NOMO-1 (cell line): ENCODE data around the gene OLIG1.

Experiments
- DNase-seq, 2 experiments: peaks; one replicate each; lab custom pipeline; 2025; ENCODE audit not compliant: unreplicated experiment in 2 of 2; lab: John Stamatoyannopoulos, UW

Gene OLIG1

DNA sequence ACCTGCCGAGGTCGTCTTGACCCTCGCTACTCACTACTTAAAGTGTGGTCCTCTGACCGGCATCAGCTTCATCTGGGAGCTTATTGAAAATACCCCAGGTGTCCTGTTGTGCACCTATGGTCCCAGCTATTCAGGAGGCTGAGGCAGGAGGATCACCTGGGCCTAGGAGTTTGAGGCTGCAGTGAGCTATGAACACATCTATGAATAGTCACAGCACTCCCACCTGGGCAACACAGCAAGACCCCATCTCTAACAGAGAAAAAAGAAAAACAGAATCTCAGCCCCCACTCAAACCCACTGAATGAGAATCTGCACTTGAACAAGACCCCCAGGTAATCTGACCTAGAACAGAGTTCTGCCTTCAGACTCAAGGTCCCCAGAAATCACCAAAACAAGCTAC lies 8.7 kb upstream of the OLIG1 start:
- DNase-seq: no peak

- peak in 1 of 2 experiments; percentile 17 for DNase-seq
Measured at GRCh38 chr21:33063375-33063883, 6.5 kb upstream of the OLIG1 start.

GRCh38 chr21:33063907-33064622 lies 5.9 kb upstream of the OLIG1 start:
- DNase-seq: no peak

GRCh38 chr21:33064623-33065390 lies 5.1 kb upstream of the OLIG1 start:
- no peak for DNase-seq

GRCh38 chr21:33067043-33067442 lies 2.9 kb upstream of the OLIG1 start:
- no peak for DNase-seq

- DNase-seq: peak; percentile 83 to 85
Measured at GRCh38 chr21:33067457-33067856, 2.5 kb upstream of the OLIG1 start.

- DNase-seq: no peak
Measured at GRCh38 chr21:33069243-33069642, 698 bp upstream of the OLIG1 start.

DNA sequence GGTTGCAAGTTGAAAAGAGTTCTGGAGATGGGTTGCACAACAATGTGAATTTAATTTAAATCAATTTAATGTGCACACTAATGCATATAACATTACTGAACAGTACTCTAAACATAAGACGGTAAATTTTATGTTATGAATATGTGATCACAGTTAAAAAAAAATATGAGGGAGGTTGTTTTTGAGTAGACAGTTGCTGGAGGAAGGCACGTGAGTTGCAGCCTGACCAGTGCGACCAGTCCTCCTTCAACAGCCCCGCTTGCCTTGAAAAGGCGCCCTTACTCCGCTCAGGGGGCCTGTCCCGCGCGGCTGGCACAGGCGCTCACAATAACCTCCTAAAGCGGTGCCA lies 322 bp upstream of the OLIG1 start:
- DNase-seq: no peak

DNA sequence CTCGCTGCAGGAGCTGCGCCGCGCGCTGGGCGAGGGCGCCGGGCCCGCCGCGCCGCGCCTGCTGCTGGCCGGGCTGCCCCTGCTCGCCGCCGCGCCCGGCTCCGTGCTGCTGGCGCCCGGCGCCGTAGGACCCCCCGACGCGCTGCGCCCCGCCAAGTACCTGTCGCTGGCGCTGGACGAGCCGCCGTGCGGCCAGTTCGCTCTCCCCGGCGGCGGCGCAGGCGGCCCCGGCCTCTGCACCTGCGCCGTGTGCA lies 730 bp downstream of the OLIG1 start:
- no peak for DNase-seq

GRCh38 chr21:33070998-33071769 lies 1.2 kb downstream of the OLIG1 start:
- DNase-seq: peak; percentile 20 to 57

DNA sequence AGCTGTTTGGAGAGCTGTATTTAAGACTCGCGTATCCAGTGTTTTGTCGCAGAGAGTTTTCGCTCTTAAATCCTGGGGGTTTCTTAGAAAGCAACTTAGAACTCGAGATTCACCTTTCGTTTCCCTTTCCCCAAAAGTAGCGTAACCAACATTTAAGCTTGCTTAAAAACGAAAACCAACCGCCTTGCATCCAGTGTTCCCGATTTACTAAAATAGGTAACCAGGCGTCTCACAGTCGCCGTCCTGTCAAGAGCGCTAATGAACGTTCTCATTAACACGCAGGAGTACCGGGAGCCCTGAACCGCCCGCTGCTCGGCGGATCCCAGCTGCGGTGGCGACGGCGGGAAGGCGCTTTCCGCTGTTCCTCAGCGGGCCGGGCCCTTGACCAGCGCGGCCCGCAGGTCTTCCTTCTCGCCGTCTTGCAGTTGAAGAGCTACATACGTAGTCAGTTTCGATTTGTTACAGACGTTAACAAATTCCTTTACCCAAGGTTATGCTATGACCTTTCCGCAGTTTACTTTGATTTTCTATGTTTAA lies 1.9 kb downstream of the OLIG1 start:
- no peak for DNase-seq

DNA sequence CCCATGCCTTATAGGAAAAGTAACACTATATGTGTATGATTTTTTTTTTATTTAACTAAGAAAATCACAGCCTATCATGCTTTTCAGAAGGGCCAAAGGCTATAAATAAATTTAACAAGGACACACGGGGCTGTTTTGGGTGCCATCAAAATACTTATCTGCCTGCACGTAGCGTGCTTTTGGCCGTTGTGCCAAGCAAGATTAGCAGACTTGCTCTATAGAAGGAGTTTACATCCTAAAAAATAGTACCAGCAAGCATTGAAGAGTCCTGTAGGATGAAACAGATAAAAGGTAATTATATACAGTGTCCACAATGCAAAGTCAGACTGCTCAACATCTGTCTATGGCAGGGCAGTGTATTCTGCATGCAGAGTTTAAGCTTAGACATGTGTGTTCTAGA lies 3.7 kb downstream of the OLIG1 start:
- no peak for DNase-seq

DNA sequence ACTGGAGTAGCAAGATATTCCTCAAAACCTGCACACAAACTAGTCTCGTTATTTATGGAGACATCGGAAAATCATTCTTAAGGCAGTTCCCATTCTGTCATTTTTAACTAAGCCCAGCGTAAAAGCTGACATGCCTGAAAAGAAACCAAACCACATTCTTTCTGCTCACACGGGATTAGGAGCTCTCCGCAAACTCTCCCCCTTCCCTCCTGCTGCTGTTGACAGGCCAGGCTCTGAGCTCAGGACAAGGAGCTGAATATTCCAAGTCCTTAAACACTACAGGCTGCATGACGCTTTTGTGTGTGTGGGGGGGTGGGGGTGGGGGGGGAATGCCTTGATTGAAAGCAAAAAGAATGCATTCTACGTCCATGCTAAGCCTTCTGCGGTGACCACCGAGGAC lies 5.2 kb downstream of the OLIG1 start:
- DNase-seq: no peak

DNA sequence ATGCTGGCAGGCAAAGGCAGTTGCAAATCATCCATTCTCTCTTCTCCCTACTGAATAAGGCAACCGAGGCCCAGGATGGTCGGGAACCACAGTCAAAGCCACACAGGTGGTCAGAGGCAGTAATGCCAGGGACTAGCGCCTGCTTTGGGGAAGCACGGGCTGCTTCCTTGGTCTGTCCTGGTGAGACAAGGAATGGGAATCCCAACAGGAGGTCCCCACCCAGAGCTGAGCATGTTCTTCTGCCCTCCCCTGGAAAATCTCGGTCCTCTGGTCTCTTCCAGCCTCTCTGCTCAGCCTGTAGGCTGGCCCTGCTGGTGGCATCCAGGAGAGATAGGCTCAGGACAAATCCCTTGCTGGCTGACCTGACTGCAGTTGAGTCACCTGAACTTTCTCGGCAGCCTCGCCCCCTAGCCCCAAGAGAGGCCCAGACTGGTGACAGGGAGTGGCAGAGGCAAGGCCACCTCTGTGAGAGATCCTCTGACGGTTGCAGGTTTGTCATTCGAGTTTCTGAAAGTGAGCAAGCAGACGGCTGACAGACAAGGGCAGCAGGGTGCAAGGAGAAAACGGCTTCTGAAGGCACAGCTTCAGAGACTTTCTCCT lies 5.8 kb downstream of the OLIG1 start:
- no peak for DNase-seq

DNA sequence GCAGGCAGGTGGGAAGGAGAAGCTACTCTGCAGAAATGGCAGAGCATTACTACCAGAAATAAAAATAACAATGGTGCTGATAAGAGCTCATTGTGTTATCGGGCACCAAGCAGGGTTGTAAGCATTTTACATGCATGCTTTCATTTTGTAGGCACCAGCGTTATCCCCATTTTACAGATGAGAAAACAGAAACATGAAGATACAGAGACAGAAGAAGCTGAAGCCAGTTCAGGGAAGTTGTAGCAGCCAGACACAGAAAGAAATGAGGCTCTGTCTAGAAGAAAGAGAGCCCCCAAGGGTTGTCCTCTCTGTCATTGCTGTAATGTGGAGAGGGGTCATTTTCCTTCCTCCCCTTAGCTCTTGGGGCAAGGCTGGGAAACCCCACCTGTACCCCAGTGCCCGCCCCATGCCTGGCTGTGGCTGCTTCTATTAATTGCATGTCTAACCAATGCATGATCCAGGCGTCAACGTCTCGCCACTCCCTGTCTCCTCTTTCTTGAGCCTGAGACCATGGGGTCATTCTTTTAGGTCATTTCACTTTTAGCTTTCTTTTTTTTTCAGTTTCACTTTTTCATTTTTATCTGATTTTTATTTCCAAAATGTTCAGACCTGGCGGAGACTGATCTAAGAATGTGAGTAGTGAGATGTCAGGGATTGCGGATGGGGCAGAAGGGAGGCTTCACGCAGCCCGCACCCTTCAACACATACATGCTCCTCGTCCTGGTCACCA lies 6.8 kb downstream of the OLIG1 start:
- DNase-seq: no peak

DNA sequence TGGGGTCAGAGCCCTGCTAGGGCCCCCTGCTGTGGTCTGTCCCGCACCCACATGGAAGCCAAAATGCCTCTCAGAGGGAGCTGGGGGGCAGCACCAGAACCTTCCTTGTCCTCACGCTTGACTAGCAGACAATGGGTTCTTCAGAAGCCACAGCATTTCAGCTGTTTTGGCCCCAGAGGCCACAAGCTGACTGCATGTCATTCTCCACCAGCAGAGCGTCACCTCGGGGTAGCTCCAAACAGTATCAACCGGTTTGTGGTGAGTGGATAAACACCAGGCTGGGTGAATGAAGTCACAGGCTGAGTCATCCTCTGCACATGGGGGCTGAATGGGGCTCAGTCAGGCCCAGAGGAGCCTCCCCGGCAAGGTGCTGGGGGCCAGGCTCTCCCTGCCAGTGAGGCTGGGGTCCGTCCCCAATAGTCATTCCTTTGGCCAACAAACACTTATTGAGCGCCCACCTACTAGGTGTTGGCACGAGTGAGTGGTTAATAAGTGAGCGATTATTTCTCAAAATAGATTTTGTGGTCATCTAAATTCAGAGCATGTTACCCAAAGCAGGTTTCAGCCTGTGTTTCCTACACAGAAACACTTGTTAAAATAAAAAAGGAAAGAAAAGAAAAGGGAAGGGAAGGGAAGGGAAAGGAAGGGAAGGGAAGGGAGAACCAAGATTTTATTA lies 9.1 kb downstream of the OLIG1 start:
- DNase-seq: peak; percentile 85 to 94

GRCh38 chr21:33080376-33080775 lies 10.4 kb downstream of the OLIG1 start:
- no peak for DNase-seq

DNA sequence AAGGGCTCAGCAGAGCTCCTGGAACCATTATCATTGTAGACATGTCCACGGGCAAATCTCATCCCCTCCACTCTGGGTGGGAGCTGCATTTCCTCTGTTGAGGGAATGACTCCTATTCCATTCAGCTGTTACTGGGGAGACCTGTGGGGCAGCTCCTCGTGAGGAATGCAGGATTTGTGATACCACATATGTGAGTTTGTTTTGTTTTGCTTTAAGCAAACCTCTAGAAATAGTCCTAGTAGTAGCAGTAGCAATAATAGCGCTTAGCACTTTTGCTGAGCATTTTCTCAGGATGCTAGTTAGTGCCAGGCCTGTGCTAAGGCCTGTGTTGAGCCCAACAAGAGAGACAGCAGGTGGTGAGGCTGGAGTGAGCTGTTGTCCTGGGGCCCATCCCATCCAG lies 10.8 kb downstream of the OLIG1 start:
- DNase-seq: no peak

GRCh38 chr21:33088384-33088783 lies 18.4 kb downstream of the OLIG1 start:
- no peak for DNase-seq
